Right lobe of liver (tissue), 6 donors: ENCODE results near the gene SLITRK5. TPM values are rescaled to one million over a fixed set of nuclear protein-coding genes. Genes with fewer than 3 reads are reported as not detected.

Experiments
- ATAC-seq, 4 donors: fragments of 200-7000 bp; cut with Tn5 transposase; one replicate each; pipeline ENCODE4 v1.9.1; 2020; ENCODE audit warnings: mild to moderate bottlenecking in 4 of 4, moderate library complexity in 4 of 4
- DNase-seq, 3 donors: peaks; one replicate each; pipeline ENCODE4 v3.0.0-alpha.2; 2020
- H3K27ac ChIP-seq, 3 donors: fragments of 200-600 bp; one replicate each; pipeline ENCODE4 v1.8.0; 2022
- H3K27me3 ChIP-seq, 2 donors: fragments of 200-600 bp; one replicate each; pipeline ENCODE4 v1.8.0; 2022
- H3K36me3 ChIP-seq, 4 donors: fragments of 200-600 bp; sonication (generic) in 1 of 4; one replicate each; pipeline versions ENCODE4 v1.5.1 to v1.8.0; 2017 to 2022; ENCODE audit warnings: control low read depth in 1 of 4
- H3K4me1 ChIP-seq, 4 donors: fragments of 200-600 bp; sonication (generic) in 1 of 4; one replicate each; pipeline versions ENCODE4 v1.5.1 to v1.8.0; 2017 to 2022; ENCODE audit warnings: control low read depth in 1 of 4
- H3K4me3 ChIP-seq, 3 donors: fragments of 200-600 bp; one replicate each; pipeline ENCODE4 v1.8.0; 2022
- H3K9me3 ChIP-seq, 4 donors: fragments of 200-600 bp; sonication (generic) in 1 of 4; one replicate each; pipeline versions ENCODE4 v1.5.1 to v1.8.0; 2017 to 2022; ENCODE audit warnings: control low read depth in 1 of 4
- CTCF ChIP-seq, 4 donors: fragments of 200-600 bp in 3 of 4; fragments of 450-650 bp in 1 of 4; IDR thresholded peaks; one replicate each; pipeline versions ENCODE4 v1.5.1 to v1.8.0; 2016 to 2022; ENCODE audit warnings: antibody characterized with exemption in 4 of 4, mild to moderate bottlenecking in 2 of 4
- POLR2A ChIP-seq: fragments of 450-650 bp; IDR thresholded peaks from one replicate; pipeline ENCODE4 v1.6.1; 2017; ENCODE audit warnings: antibody characterized with exemption, mild to moderate bottlenecking
- WGBS: methylation state at CpG from one replicate; pipeline ENCODE4 v1.1.6; 2018; ENCODE audit warnings: low coverage, low lambda C conversion rate; ENCODE audit not compliant: insufficient coverage; ENCODE audit errors: missing lambda C conversion rate; 5-methylcytosine and 5-hydroxymethylcytosine counted together
- intact Hi-C, 2 donors: fragments of 100-400 bp; cut with DNase I; formaldehyde crosslinking; loops; one replicate each; pipeline versions ENCODE4 v1.11.2 to v1.14.1; 2022
- total RNA-seq, 6 experiments: library from RNA; depleted of rRNA in 2 of 6; stranded (reverse); fragments of >200 nt in 2 of 6; fragmentation: NEBNext Ultra II Directional in 3 of 6; extraction: Animal tissue kit (Norgen Biotek cat#: 25700) in 3 of 6; gene quantifications; one replicate each; pipeline versions ENCODE4 v1.1.0 to v1.2.4, GENCODE V29; 2016 to 2023
- donor health status: DM: no; HTN: yes; CAD: no.
- donor health status: DM: no; HTN: no; CAD: no.
- donor health status: DM: no; HTN: no; CAD: no.
- donor health status: DM: no; HTN: yes; CAD: no.
- donor health status: DM: no; HTN: yes; CAD: no.

Gene SLITRK5
- total RNA-seq, 6 experiments from 2014 or later = 0.02 TPM; not detected in 5

GRCh38 chr13:87674247-87674738 is 3.1 kb downstream of the SLITRK5 start:
- Histone ChIP-seq H3K27ac (no peak overlapping the region), H3K4me3 (no peak overlapping the region), H3K27me3 (peaks cover 13 to 52% of the 10 kb centered on the region in 2 donors), H3K9me3 (no peaks in the 10 kb centered on the region), H3K36me3 (no peaks in the 10 kb centered on the region), H3K4me1 (peaks cover 0 to 28% (median 3%) of the 10 kb centered on the region in 4 donors)
- ATAC-seq (no peak), DNase-seq (no peak)
- 1% methylated on average over 21 of the region's 27 CpGs for WGBS
- no peak for TF ChIP-seq POLR2A
- no peak for TF ChIP-seq CTCF (IDR thresholded peaks at IDR 0.05)
- intact Hi-C loops = no loop called here

- WGBS = 10% methylated on average over 5 of the region's 10 CpGs
- Histone ChIP-seq H3K36me3 (no peaks in the 10 kb centered on the region), H3K4me1 (peaks cover 0 to 28% (median 3%) of the 10 kb centered on the region in 4 donors), H3K4me3 (no peak overlapping the region), H3K27me3 (peaks cover 9 to 52% of the 10 kb centered on the region in 2 donors), H3K27ac (no peak overlapping the region), H3K9me3 (no peaks in the 10 kb centered on the region)
- intact Hi-C loops = no loop called here
- DNase-seq (no peak), ATAC-seq (no peak)
- TF ChIP-seq POLR2A (no peak), CTCF (IDR thresholded peaks at IDR 0.05) (no peak)
These were observed 4.7 kb downstream of the SLITRK5 start for GRCh38 chr13:87675851-87676250.

GRCh38 chr13:87676254-87677042 is 5.3 kb downstream of the SLITRK5 start:
- Histone ChIP-seq H3K27me3 (peaks cover 9 to 50% of the 10 kb centered on the region in 2 donors), H3K4me3 (no peak overlapping the region), H3K9me3 (no peaks in the 10 kb centered on the region), H3K4me1 (peaks cover 0 to 26% (median 3%) of the 10 kb centered on the region in 4 donors), H3K36me3 (no peaks in the 10 kb centered on the region), H3K27ac (no peak overlapping the region)
- WGBS = 21% methylated on average over 6 of the region's 33 CpGs
- intact Hi-C loops = no loop called here
- ATAC-seq = no peak
- no peak for DNase-seq
- no peak for TF ChIP-seq POLR2A

GRCh38 chr13:87677043-87677495 is 5.9 kb downstream of the SLITRK5 start:
- peaks cover 9 to 43% of the 10 kb centered on the region in 2 donors for H3K27me3 ChIP-seq
- TF ChIP-seq CTCF (IDR thresholded peaks at IDR 0.05) (no peak), POLR2A (no peak)
- H3K9me3 ChIP-seq = no peaks in the 10 kb centered on the region
- DNase-seq (no peak), ATAC-seq (no peak)
- peak overlapping the region in 2 of 3 donors; percentile 19 to 37 for H3K4me3 ChIP-seq
- H3K27ac ChIP-seq = no peak overlapping the region
- no peaks in the 10 kb centered on the region for H3K36me3 ChIP-seq
- H3K4me1 ChIP-seq = peaks cover 0 to 20% (median 1%) of the 10 kb centered on the region in 4 donors
- intact Hi-C loops = no loop called here
- WGBS = 0% methylated on average over 1 of the region's 29 CpGs
